HCT116 (cell line): ENCODE results near the gene EID1. TPM values are rescaled to one million over a fixed set of nuclear protein-coding genes. Genes with fewer than 3 reads are reported as not detected.

Experiments used
- ATAC-seq: fragments of 200-7000 bp; cut with Tn5 transposase; 2 replicates; pipeline ENCODE4 v1.9.1; 2020; ENCODE audit warnings: mild to moderate bottlenecking, moderate library complexity
- BruUV-seq: library from RNA; stranded (reverse); fragments of 400-500 nt; replicated peaks from 2 replicates; lab custom pipeline; 2021; lab: Mats Ljungman, UMichigan
- CTCF ChIA-PET: fragments of 300-600 bp; sonication (Branson Sonifier 250); formaldehyde crosslinking; loops from one replicate; lab custom pipeline; 2021; ENCODE audit warnings: antibody characterized with exemption; lab: Charles Lee
- POLR2A ChIA-PET: fragments of 300-600, 350-600 bp; sonication (Branson Sonifier 250); formaldehyde crosslinking; loops from one replicate; lab custom pipeline; 2021; ENCODE audit warnings: antibody characterized with exemption; lab: Charles Lee
- RAD21 ChIA-PET, 2 experiments: fragments of 300-600 bp; sonication (Branson Sonifier 250); formaldehyde crosslinking; loops; one replicate each; lab custom pipeline; 2023; ENCODE audit warnings: low total read pairs in 2 of 2; ENCODE audit not compliant: uncharacterized antibody in 2 of 2, unreplicated experiment in 2 of 2, low non-redundant PET in 1 of 2; lab: Charles Lee
- DNase-seq: peaks from one replicate; pipeline ENCODE4 v3.0.0-alpha.2; 2010; ENCODE audit warnings: low read depth, low spot score
- H2AFZ ChIP-seq: fragments of 200-600 bp; shearing (Covaris generic), sonication (generic); 2 replicates; pipeline ENCODE4 v1.6.1; 2017; ENCODE audit warnings: low read depth, mixed run types, mixed read lengths, antibody characterized with exemption, low read length; ENCODE audit not compliant: poor library complexity, severe bottlenecking
- H3K27ac ChIP-seq: 2 replicates; pipeline ENCODE4 v1.5.1; 2012; ENCODE audit warnings: low read depth, low read length
- H3K27me3 ChIP-seq: fragments of 200-600 bp; sonication (generic); 2 replicates; pipeline ENCODE4 v1.6.1; 2016; ENCODE audit warnings: mixed run types, low read length, mixed read lengths; ENCODE audit not compliant: insufficient read depth
- H3K36me3 ChIP-seq, 2 experiments: fragments of 200-500 bp in 1 of 2; fragments of 200-600 bp in 1 of 2; sonication (Bioruptor generic) in 1 of 2; sonication (generic) in 1 of 2; 2 replicates each; pipeline versions ENCODE4 v1.5.1 to v1.6.1; 2014 to 2016; ENCODE audit warnings: low read length in 2 of 2, inconsistent platforms in 1 of 2, mixed read lengths in 1 of 2, mixed run types in 1 of 2; ENCODE audit not compliant: insufficient read depth in 2 of 2, control insufficient read depth in 1 of 2
- H3K4me1 ChIP-seq, 2 experiments: fragments of 200-600 bp in 1 of 2; sonication (generic) in 1 of 2; 2 replicates each; pipeline versions ENCODE4 v1.5.1 to v1.6.1; 2012 to 2017; ENCODE audit warnings: low read length in 2 of 2, inconsistent platforms in 1 of 2, mild to moderate bottlenecking in 1 of 2, mixed read lengths in 1 of 2, mixed run types in 1 of 2, moderate library complexity in 1 of 2; ENCODE audit not compliant: insufficient read depth in 2 of 2, control insufficient read depth in 1 of 2
- H3K4me2 ChIP-seq: fragments of 200-600 bp; sonication (generic); 2 replicates; pipeline ENCODE4 v1.6.1; 2017; ENCODE audit warnings: mixed run types, low read length, mixed read lengths
- H3K4me3 ChIP-seq, 2 experiments: fragments of 200-600 bp in 1 of 2; sonication (generic) in 1 of 2; replicated peaks in 1 of 2; 2 replicates each; pipeline ENCODE4 v1.5.1; 2011 to 2016; ENCODE audit warnings: low read length in 2 of 2, control low read depth in 1 of 2, low read depth in 1 of 2, mild to moderate bottlenecking in 1 of 2, mixed read lengths in 1 of 2, mixed run types in 1 of 2
- H3K79me2 ChIP-seq: fragments of 200-600 bp; sonication (generic); 2 replicates; pipeline ENCODE4 v1.6.1; 2017; ENCODE audit warnings: mild to moderate bottlenecking, mixed run types, low read length, moderate library complexity, mixed read lengths; ENCODE audit not compliant: insufficient read depth
- H3K9ac ChIP-seq: fragments of 200-600 bp; sonication (generic); 2 replicates; pipeline ENCODE4 v1.6.1; 2016; ENCODE audit warnings: low read length, mixed read lengths
- H3K9me2 ChIP-seq: fragments of 200-600 bp; sonication (generic), shearing (Covaris generic); 2 replicates; pipeline ENCODE4 v1.6.1; 2017; ENCODE audit warnings: mixed run types, mild to moderate bottlenecking, moderate library complexity; ENCODE audit not compliant: insufficient read depth
- H3K9me3 ChIP-seq, 2 experiments: fragments of 200-500 bp in 1 of 2; fragments of 200-600 bp in 1 of 2; sonication (Bioruptor generic) in 1 of 2; sonication (generic) in 1 of 2; 2 replicates each; pipeline ENCODE4 v1.6.1; 2014 to 2017; ENCODE audit warnings: low read length in 2 of 2, mixed read lengths in 2 of 2, inconsistent platforms in 1 of 2, low read depth in 1 of 2, mild to moderate bottlenecking in 1 of 2, mixed run types in 1 of 2, moderate library complexity in 1 of 2; ENCODE audit not compliant: control insufficient read depth in 1 of 2, insufficient read depth in 1 of 2
- H4K20me1 ChIP-seq: fragments of 200-600 bp; sonication (generic), shearing (Covaris generic); 2 replicates; pipeline ENCODE4 v1.6.1; 2017; ENCODE audit warnings: mixed run types, mild to moderate bottlenecking, moderate library complexity; ENCODE audit not compliant: insufficient read depth
- CBX3 ChIP-seq: IDR thresholded peaks from 2 replicates; pipeline ENCODE4 v1.6.1; 2012; ENCODE audit warnings: low read depth
- ELF1 ChIP-seq: IDR thresholded peaks from 2 replicates; pipeline ENCODE4 v1.6.1; 2012; ENCODE audit warnings: low read depth, borderline replicate concordance
- JUND ChIP-seq: IDR thresholded peaks from 2 replicates; pipeline ENCODE4 v1.6.1; 2012
- RAD21 ChIP-seq: IDR thresholded peaks from 2 replicates; pipeline ENCODE4 v1.6.1; 2012; ENCODE audit warnings: low read depth, mild to moderate bottlenecking
- SIN3A ChIP-seq: IDR thresholded peaks from 2 replicates; pipeline ENCODE4 v1.6.1; 2012; ENCODE audit warnings: low read depth
- intact Hi-C: fragments of 100-400 bp; cut with micrococcal nuclease; formaldehyde crosslinking; loops from 2 replicates; pipeline ENCODE4 v1.10.0; 2022
- total RNA-seq: library from RNA; stranded (reverse); gene quantifications from one replicate; pipeline ENCODE4 v1.2.1, GENCODE V29; 2021; ENCODE audit not compliant: unreplicated experiment
- TF ChIP-seq, protein P1 (sequence below), 3 experiments: fragments of 200-600 bp in 1 of 3; sonication (generic) in 1 of 3; IDR thresholded peaks in 2 of 3; conservative IDR thresholded peaks in 1 of 3; 2 replicates each; pipeline ENCODE4 v1.5.1; 2012 to 2017; ENCODE audit warnings: low read depth in 2 of 3, low read length in 2 of 3, antibody characterized with exemption in 1 of 3, borderline replicate concordance in 1 of 3, control low read depth in 1 of 3, mild to moderate bottlenecking in 1 of 3, mixed read lengths in 1 of 3, mixed run types in 1 of 3, moderate library complexity in 1 of 3; ENCODE audit not compliant: insufficient read depth in 1 of 3
- TF ChIP-seq, protein P2 (sequence below): IDR thresholded peaks from 2 replicates; pipeline ENCODE4 v1.6.1; 2011; ENCODE audit warnings: mild to moderate bottlenecking, low read length, moderate library complexity; ENCODE audit not compliant: insufficient replicate concordance; ENCODE audit errors: extremely low read depth

The EID1 gene
- total RNA-seq, 1 experiment from 2014 or later = 68.6 TPM

DNA sequence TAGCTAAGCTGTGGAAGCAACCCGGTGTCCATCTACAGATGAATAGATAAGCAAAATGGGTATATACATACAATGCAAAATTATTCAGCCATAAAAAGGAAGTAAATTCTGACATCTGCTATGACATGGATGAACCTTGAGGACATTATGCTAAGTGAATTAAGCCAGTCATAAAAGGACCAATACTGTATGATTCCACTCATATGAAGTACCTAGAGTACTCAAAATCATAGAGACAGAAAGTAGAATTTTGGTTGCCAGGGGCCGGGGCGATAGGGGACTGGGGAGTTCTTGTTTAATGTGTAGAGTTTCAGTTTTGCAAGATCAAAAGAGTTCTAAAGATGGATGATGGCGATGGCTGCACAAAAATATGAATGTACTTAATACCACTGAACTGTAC is 10.3 kb downstream of the EID1 start (continued):
- TF ChIP-seq SIN3A = no peak
- TF ChIP-seq ELF1 = no peak
- TF ChIP-seq RAD21 = no peak

DNA sequence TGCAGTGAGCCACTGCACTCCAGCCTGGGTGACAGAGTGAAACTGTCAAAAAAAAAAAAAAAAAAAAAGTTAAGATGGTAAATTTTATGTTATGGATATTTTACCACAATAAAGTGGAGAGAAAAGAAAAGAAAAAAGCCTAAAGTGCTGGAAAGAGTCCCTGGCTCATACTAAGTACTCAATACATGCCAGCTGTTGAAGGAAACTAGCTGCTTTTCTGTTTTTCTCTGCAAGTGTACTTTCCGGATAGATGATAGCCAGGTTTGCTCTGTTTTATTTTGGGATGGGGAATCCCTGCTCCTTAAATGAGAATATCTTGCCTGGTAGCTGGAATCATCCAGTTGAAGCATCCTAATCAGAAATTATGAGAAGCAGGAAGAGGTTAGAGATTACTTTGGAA is 10.9 kb downstream of the EID1 start:
- CTCF ChIA-PET = no interaction called here
- Histone ChIP-seq H3K27ac (no peak overlapping the region), H3K4me3 (no peak overlapping the region), H3K27me3 (no peaks in the 10 kb centered on the region), H3K4me2 (no peak overlapping the region), H4K20me1 (no peaks in the 10 kb centered on the region), H3K36me3 (no peaks in the 10 kb centered on the region), H3K79me2 (no peaks in the 10 kb centered on the region), H2AFZ (no peak overlapping the region), H3K4me1 (no peaks in the 10 kb centered on the region), H3K9ac (no peak overlapping the region), H3K9me2 (no peaks in the 10 kb centered on the region), H3K9me3 (no peaks in the 10 kb centered on the region)
- intact Hi-C loops = no loop called here
- ATAC-seq = no peak
- no TSS peak for BruUV-seq
- POLR2A ChIA-PET = no interaction called here
- RAD21 ChIA-PET = no interaction called here
- TF ChIP-seq, protein P1, sequence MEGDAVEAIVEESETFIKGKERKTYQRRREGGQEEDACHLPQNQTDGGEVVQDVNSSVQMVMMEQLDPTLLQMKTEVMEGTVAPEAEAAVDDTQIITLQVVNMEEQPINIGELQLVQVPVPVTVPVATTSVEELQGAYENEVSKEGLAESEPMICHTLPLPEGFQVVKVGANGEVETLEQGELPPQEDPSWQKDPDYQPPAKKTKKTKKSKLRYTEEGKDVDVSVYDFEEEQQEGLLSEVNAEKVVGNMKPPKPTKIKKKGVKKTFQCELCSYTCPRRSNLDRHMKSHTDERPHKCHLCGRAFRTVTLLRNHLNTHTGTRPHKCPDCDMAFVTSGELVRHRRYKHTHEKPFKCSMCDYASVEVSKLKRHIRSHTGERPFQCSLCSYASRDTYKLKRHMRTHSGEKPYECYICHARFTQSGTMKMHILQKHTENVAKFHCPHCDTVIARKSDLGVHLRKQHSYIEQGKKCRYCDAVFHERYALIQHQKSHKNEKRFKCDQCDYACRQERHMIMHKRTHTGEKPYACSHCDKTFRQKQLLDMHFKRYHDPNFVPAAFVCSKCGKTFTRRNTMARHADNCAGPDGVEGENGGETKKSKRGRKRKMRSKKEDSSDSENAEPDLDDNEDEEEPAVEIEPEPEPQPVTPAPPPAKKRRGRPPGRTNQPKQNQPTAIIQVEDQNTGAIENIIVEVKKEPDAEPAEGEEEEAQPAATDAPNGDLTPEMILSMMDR (IDR thresholded peaks at IDR 0.05 in 2 of 3, conservative IDR thresholded peaks at IDR 0.05 in 1 of 3; ENCODE audit: borderline replicate concordance in 1 of 3, insufficient read depth in 1 of 3, low read depth in 2 of 3, low read length in 2 of 3) = no peak
- TF ChIP-seq, protein P2, sequence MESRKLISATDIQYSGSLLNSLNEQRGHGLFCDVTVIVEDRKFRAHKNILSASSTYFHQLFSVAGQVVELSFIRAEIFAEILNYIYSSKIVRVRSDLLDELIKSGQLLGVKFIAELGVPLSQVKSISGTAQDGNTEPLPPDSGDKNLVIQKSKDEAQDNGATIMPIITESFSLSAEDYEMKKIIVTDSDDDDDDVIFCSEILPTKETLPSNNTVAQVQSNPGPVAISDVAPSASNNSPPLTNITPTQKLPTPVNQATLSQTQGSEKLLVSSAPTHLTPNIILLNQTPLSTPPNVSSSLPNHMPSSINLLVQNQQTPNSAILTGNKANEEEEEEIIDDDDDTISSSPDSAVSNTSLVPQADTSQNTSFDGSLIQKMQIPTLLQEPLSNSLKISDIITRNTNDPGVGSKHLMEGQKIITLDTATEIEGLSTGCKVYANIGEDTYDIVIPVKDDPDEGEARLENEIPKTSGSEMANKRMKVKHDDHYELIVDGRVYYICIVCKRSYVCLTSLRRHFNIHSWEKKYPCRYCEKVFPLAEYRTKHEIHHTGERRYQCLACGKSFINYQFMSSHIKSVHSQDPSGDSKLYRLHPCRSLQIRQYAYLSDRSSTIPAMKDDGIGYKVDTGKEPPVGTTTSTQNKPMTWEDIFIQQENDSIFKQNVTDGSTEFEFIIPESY = no peak
- TF ChIP-seq CBX3 = no peak
- no peak for TF ChIP-seq JUND
- no peak for DNase-seq
